Measurements from ENCODE around the gene CSTPP1. TPM values are rescaled to one million over a fixed set of nuclear protein-coding genes. Genes with fewer than 3 reads are reported as not detected.

Gene CSTPP1
- total RNA-seq, 4 donors from 2014 or later = 18.3 to 27.0 (median 24.6) TPM

DNA sequence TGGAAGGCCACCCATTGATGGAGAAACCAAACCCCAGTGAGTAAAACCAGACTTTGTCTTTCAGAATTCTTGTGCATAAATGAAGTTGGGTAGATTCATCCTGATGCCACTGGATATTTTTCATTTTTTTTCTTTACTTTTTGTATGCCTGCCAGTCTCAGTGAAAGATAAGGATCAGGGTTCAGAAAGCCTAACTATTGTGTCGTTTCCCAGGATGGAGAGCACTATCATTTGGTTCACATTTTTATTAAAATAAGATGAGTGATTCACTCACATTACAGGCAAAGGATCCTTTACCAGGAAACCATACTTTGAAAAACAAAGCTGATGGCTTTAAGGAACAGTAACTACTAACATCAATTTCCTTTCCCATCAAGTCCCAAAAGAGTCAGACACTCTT lies 188.1 kb downstream of the CSTPP1 start:
- H3K27me3 ChIP-seq = no peaks in the 10 kb centered on the region
- WGBS, 2 donors (ENCODE audit: low coverage in 1 of 2) = 67 to 81% methylated on average over 1 of the region's 1 CpG
- H3K36me3 ChIP-seq = no peaks in the 10 kb centered on the region
- TF ChIP-seq, protein P1, sequence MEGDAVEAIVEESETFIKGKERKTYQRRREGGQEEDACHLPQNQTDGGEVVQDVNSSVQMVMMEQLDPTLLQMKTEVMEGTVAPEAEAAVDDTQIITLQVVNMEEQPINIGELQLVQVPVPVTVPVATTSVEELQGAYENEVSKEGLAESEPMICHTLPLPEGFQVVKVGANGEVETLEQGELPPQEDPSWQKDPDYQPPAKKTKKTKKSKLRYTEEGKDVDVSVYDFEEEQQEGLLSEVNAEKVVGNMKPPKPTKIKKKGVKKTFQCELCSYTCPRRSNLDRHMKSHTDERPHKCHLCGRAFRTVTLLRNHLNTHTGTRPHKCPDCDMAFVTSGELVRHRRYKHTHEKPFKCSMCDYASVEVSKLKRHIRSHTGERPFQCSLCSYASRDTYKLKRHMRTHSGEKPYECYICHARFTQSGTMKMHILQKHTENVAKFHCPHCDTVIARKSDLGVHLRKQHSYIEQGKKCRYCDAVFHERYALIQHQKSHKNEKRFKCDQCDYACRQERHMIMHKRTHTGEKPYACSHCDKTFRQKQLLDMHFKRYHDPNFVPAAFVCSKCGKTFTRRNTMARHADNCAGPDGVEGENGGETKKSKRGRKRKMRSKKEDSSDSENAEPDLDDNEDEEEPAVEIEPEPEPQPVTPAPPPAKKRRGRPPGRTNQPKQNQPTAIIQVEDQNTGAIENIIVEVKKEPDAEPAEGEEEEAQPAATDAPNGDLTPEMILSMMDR (IDR thresholded peaks at IDR 0.05) = no peak
- TF ChIP-seq POLR2A (IDR thresholded peaks at IDR 0.05) (no peak), EP300 (IDR thresholded peaks at IDR 0.05; ENCODE audit: low read depth) (no peak), POLR2AphosphoS5 (IDR thresholded peaks at IDR 0.05) (no peak)
- no peak for DNase-seq
- intact Hi-C loops (cut with DNase I; ENCODE audit: low total_unique reads) (no loop called here), in situ Hi-C loops (cut with MboI; ENCODE audit: low pct_ligation_motif_present in 1 of 4, low pct_unique_long_range_greater_than_20kb in 1 of 4, low sequenced_read_pairs in 3 of 4) (no loop called here)
- H3K9me3 ChIP-seq = no peaks in the 10 kb centered on the region
- no peak overlapping the region for H3K27ac ChIP-seq
- peaks cover 0 to 4% (median 0%) of the 10 kb centered on the region in 4 donors for H3K4me1 ChIP-seq
- H3K4me3 ChIP-seq = no peak overlapping the region

DNA sequence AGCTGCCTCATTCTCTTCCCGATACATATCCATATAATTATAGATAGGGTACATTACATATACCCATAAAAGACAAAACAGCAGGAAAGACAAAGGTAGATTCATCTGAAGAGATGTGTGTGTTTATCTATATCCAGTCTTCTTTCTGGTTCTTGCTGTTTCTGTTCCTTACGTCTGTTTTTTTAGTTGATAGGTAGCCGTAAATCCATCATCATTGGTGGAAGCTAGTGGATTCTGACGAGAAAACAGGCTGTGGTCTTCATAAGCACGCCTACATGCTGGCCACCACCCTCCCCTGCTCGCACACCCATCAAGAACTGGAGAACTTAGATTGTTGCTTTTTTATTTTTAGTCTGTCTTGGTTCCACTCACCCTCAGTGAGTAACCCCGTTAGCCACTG lies 188.5 kb downstream of the CSTPP1 start:
- Histone ChIP-seq H3K36me3 (no peaks in the 10 kb centered on the region), H3K9me3 (no peaks in the 10 kb centered on the region), H3K27ac (no peak overlapping the region), H3K27me3 (no peaks in the 10 kb centered on the region), H3K4me1 (peaks cover 0 to 4% (median 0%) of the 10 kb centered on the region in 4 donors), H3K4me3 (no peak overlapping the region)
- TF ChIP-seq, protein P1 (IDR thresholded peaks at IDR 0.05) = no peak
- no peak for TF ChIP-seq POLR2AphosphoS5 (IDR thresholded peaks at IDR 0.05)
- TF ChIP-seq EP300 (IDR thresholded peaks at IDR 0.05; ENCODE audit: low read depth) = no peak
- TF ChIP-seq POLR2A (IDR thresholded peaks at IDR 0.05) = no peak
- in situ Hi-C loops (cut with MboI; ENCODE audit: low pct_ligation_motif_present in 1 of 4, low pct_unique_long_range_greater_than_20kb in 1 of 4, low sequenced_read_pairs in 3 of 4) = no loop called here
- DNase-seq = no peak
- intact Hi-C loops (cut with DNase I; ENCODE audit: low total_unique reads) = no loop called here
- 79 to 95% methylated on average over 5 to 7 of the region's 7 CpGs for WGBS, 2 donors (ENCODE audit: low coverage in 1 of 2)

- H3K9me3 ChIP-seq = no peaks in the 10 kb centered on the region
- H3K4me1 ChIP-seq = peaks cover 0 to 4% (median 1%) of the 10 kb centered on the region in 4 donors
- no peak overlapping the region for H3K27ac ChIP-seq
- no peaks in the 10 kb centered on the region for H3K27me3 ChIP-seq
- TF ChIP-seq EP300 (IDR thresholded peaks at IDR 0.05; ENCODE audit: low read depth) = no peak
- TF ChIP-seq, protein P1 (IDR thresholded peaks at IDR 0.05) = no peak
- TF ChIP-seq POLR2AphosphoS5 (IDR thresholded peaks at IDR 0.05) = no peak
- no peak for TF ChIP-seq POLR2A (IDR thresholded peaks at IDR 0.05)
- intact Hi-C loops (cut with DNase I; ENCODE audit: low total_unique reads) (no loop called here), in situ Hi-C loops (cut with MboI; ENCODE audit: low pct_ligation_motif_present in 1 of 4, low pct_unique_long_range_greater_than_20kb in 1 of 4, low sequenced_read_pairs in 3 of 4) (no loop called here)
- DNase-seq = no peak
- 48 to 52% methylated on average over 2 of the region's 2 CpGs for WGBS, 2 donors (ENCODE audit: low coverage in 1 of 2)
- no peak overlapping the region for H3K4me3 ChIP-seq
- no peaks in the 10 kb centered on the region for H3K36me3 ChIP-seq
Measured at GRCh38 chr11:47127213-47127612, 190.7 kb downstream of the CSTPP1 start.

GRCh38 chr11:47130543-47130942 lies 194.0 kb downstream of the CSTPP1 start:
- 88% methylated on average over 3 of the region's 3 CpGs; no CpG with 5 or more reads in 1 of the 2 donors for WGBS, 2 donors (ENCODE audit: low coverage in 1 of 2)
- H3K27ac ChIP-seq = no peak overlapping the region
- no peaks in the 10 kb centered on the region for H3K9me3 ChIP-seq
- no peak overlapping the region for H3K4me3 ChIP-seq
- in situ Hi-C loops (cut with MboI; ENCODE audit: low pct_ligation_motif_present in 1 of 4, low pct_unique_long_range_greater_than_20kb in 1 of 4, low sequenced_read_pairs in 3 of 4) (no loop called here), intact Hi-C loops (cut with DNase I; ENCODE audit: low total_unique reads) (no loop called here)
- no peaks in the 10 kb centered on the region for H3K27me3 ChIP-seq
- H3K4me1 ChIP-seq = peaks cover 0 to 8% (median 4%) of the 10 kb centered on the region in 4 donors
- TF ChIP-seq POLR2A (IDR thresholded peaks at IDR 0.05) = no peak
- TF ChIP-seq, protein P1 (IDR thresholded peaks at IDR 0.05) = no peak
- no peak for TF ChIP-seq EP300 (IDR thresholded peaks at IDR 0.05; ENCODE audit: low read depth)
- TF ChIP-seq POLR2AphosphoS5 (IDR thresholded peaks at IDR 0.05) = no peak
- no peak for DNase-seq
- no peaks in the 10 kb centered on the region for H3K36me3 ChIP-seq
